Measurements from ENCODE around the gene SPAG5.

SPAG5 gene

DNA sequence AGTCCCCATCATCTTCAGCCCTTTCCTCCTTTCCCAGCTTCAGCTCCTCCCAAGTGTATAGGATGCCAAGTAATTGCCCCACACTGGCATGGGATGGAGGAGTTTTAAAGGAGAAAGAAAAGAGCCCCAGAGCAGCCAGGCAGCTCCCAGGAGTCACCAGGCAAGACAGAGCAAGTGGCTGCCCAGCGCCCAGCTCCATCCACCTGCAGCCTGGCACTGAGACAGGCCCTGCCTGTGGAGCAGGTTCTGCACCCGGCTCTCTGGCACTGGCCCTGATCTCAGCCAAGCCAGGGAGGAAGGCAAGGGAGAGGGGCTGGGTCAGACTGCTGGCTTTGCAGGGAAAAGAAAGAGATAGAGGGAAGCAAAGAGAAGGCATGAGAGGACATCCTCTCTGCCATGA, 71.0 kb downstream of the SPAG5 start:
- Histone ChIP-seq H3K4me3 (ENCODE audit: low read depth in 1 of 5, low read length in 5 of 5) (no peak overlapping the region), H3K27ac (ENCODE audit: low read depth, low read length) (no peak overlapping the region), H3K36me3 (ENCODE audit: control insufficient read depth in 5 of 5, insufficient read depth in 5 of 5, low read length in 5 of 5) (no peaks in the 10 kb centered on the region), H3K9me3 (ENCODE audit: control insufficient read depth in 5 of 5, low read length in 5 of 5) (no peaks in the 10 kb centered on the region), H3K4me1 (ENCODE audit: control insufficient read depth in 5 of 5, insufficient read depth in 5 of 5, low read length in 5 of 5) (no peaks in the 10 kb centered on the region), H3K9ac (ENCODE audit: low read length in 5 of 5) (no peak overlapping the region), H3K27me3 (ENCODE audit: control insufficient read depth in 5 of 5, insufficient read depth in 4 of 5, low read length in 5 of 5) (peaks cover 0 to 9% (median 4%) of the 10 kb centered on the region in 5 donors)
